Skeletal muscle satellite cell (primary cell): ENCODE data around the gene KLHL3.

Experiments
- H3K27me3 ChIP-seq: 2 replicates; pipeline ENCODE4 v1.7.0; 2013; ENCODE audit warnings: low read length; ENCODE audit not compliant: control insufficient read depth, insufficient read depth
- H3K36me3 ChIP-seq: 2 replicates; pipeline ENCODE4 v1.7.0; 2013; ENCODE audit warnings: mild to moderate bottlenecking, control low read depth, low read length; ENCODE audit not compliant: insufficient read depth
- H3K4me1 ChIP-seq: 2 replicates; pipeline ENCODE4 v1.7.0; 2013; ENCODE audit warnings: low read length; ENCODE audit not compliant: control insufficient read depth, insufficient read depth
- H3K4me2 ChIP-seq: 2 replicates; pipeline ENCODE4 v1.7.0; 2013; ENCODE audit warnings: mild to moderate bottlenecking, low read length
- H3K4me3 ChIP-seq: 2 replicates; pipeline ENCODE4 v1.7.0; 2013; ENCODE audit warnings: low read length
- H3K9ac ChIP-seq: 2 replicates; pipeline ENCODE4 v1.7.0; 2013; ENCODE audit warnings: mild to moderate bottlenecking, low read depth, low read length, moderate library complexity
- H3K9me3 ChIP-seq: replicated peaks from 2 replicates; pipeline ENCODE4 v1.7.0; 2013; ENCODE audit warnings: mild to moderate bottlenecking, control low read depth, low read length

The KLHL3 gene

GRCh38 chr5:137603356-137603755, 132.5 kb downstream of the KLHL3 start:
- H3K9ac ChIP-seq: no peak overlapping the region
- peaks cover 49% of the 10 kb centered on the region for H3K27me3 ChIP-seq
- H3K4me2 ChIP-seq: no peak overlapping the region
- H3K4me3 ChIP-seq: no peak overlapping the region
- H3K9me3 ChIP-seq: no peaks in the 10 kb centered on the region
- no peaks in the 10 kb centered on the region for H3K36me3 ChIP-seq
- H3K4me1 ChIP-seq: peaks cover 8% of the 10 kb centered on the region

GRCh38 chr5:137602721-137603273, 133.1 kb downstream of the KLHL3 start:
- peaks cover 55% of the 10 kb centered on the region for H3K27me3 ChIP-seq
- H3K4me2 ChIP-seq: no peak overlapping the region
- H3K9ac ChIP-seq: no peak overlapping the region
- no peak overlapping the region for H3K4me3 ChIP-seq
- no peaks in the 10 kb centered on the region for H3K9me3 ChIP-seq
- no peaks in the 10 kb centered on the region for H3K36me3 ChIP-seq
- H3K4me1 ChIP-seq: peaks cover 7% of the 10 kb centered on the region

- peaks cover 72% of the 10 kb centered on the region for H3K27me3 ChIP-seq
- H3K36me3 ChIP-seq: no peaks in the 10 kb centered on the region
- H3K4me1 ChIP-seq: peaks cover 7% of the 10 kb centered on the region
- H3K9ac ChIP-seq: no peak overlapping the region
- H3K4me2 ChIP-seq: no peak overlapping the region
- no peak overlapping the region for H3K4me3 ChIP-seq
- H3K9me3 ChIP-seq: no peaks in the 10 kb centered on the region
Observed at GRCh38 chr5:137600721-137601360, 135.0 kb downstream of the KLHL3 start.

GRCh38 chr5:137599457-137599856, 136.4 kb downstream of the KLHL3 start:
- no peaks in the 10 kb centered on the region for H3K36me3 ChIP-seq
- no peak overlapping the region for H3K4me2 ChIP-seq
- no peaks in the 10 kb centered on the region for H3K9me3 ChIP-seq
- no peak overlapping the region for H3K4me3 ChIP-seq
- H3K27me3 ChIP-seq: peaks cover 79% of the 10 kb centered on the region
- no peak overlapping the region for H3K9ac ChIP-seq
- no peaks in the 10 kb centered on the region for H3K4me1 ChIP-seq

GRCh38 chr5:137598399-137598798, 137.5 kb downstream of the KLHL3 start:
- Histone ChIP-seq H3K4me1 (no peaks in the 10 kb centered on the region), H3K36me3 (no peaks in the 10 kb centered on the region), H3K4me3 (no peak overlapping the region), H3K4me2 (no peak overlapping the region), H3K9ac (no peak overlapping the region), H3K9me3 (no peaks in the 10 kb centered on the region), H3K27me3 (peaks cover 83% of the 10 kb centered on the region)

- H3K9me3 ChIP-seq: no peaks in the 10 kb centered on the region
- peaks cover 84% of the 10 kb centered on the region for H3K27me3 ChIP-seq
- no peaks in the 10 kb centered on the region for H3K4me1 ChIP-seq
- no peaks in the 10 kb centered on the region for H3K36me3 ChIP-seq
- no peak overlapping the region for H3K4me2 ChIP-seq
- H3K9ac ChIP-seq: no peak overlapping the region
- H3K4me3 ChIP-seq: no peak overlapping the region
Observed at GRCh38 chr5:137596941-137597340, 138.9 kb downstream of the KLHL3 start.

GRCh38 chr5:137595396-137596079, 140.4 kb downstream of the KLHL3 start:
- Histone ChIP-seq H3K4me1 (no peaks in the 10 kb centered on the region), H3K4me3 (no peak overlapping the region), H3K9me3 (no peaks in the 10 kb centered on the region), H3K9ac (no peak overlapping the region), H3K36me3 (no peaks in the 10 kb centered on the region), H3K4me2 (no peak overlapping the region), H3K27me3 (peaks cover 75% of the 10 kb centered on the region)

GRCh38 chr5:137594717-137595116, 141.2 kb downstream of the KLHL3 start:
- Histone ChIP-seq H3K9ac (no peak overlapping the region), H3K36me3 (no peaks in the 10 kb centered on the region), H3K4me2 (no peak overlapping the region), H3K9me3 (no peaks in the 10 kb centered on the region), H3K4me1 (no peaks in the 10 kb centered on the region), H3K27me3 (peaks cover 74% of the 10 kb centered on the region), H3K4me3 (no peak overlapping the region)

GRCh38 chr5:137592317-137592716, 143.6 kb downstream of the KLHL3 start:
- Histone ChIP-seq H3K4me3 (no peak overlapping the region), H3K27me3 (peaks cover 75% of the 10 kb centered on the region), H3K36me3 (no peaks in the 10 kb centered on the region), H3K9me3 (no peaks in the 10 kb centered on the region), H3K9ac (no peak overlapping the region), H3K4me1 (no peaks in the 10 kb centered on the region), H3K4me2 (no peak overlapping the region)

GRCh38 chr5:137589185-137589584, 146.7 kb downstream of the KLHL3 start:
- H3K4me2 ChIP-seq: no peak overlapping the region
- H3K36me3 ChIP-seq: no peaks in the 10 kb centered on the region
- H3K9me3 ChIP-seq: no peaks in the 10 kb centered on the region
- H3K4me3 ChIP-seq: no peak overlapping the region
- H3K27me3 ChIP-seq: peaks cover 63% of the 10 kb centered on the region
- no peaks in the 10 kb centered on the region for H3K4me1 ChIP-seq
- H3K9ac ChIP-seq: no peak overlapping the region

- no peaks in the 10 kb centered on the region for H3K9me3 ChIP-seq
- H3K4me3 ChIP-seq: no peak overlapping the region
- H3K27me3 ChIP-seq: peaks cover 52% of the 10 kb centered on the region
- H3K4me2 ChIP-seq: no peak overlapping the region
- peaks cover 1% of the 10 kb centered on the region for H3K4me1 ChIP-seq
- no peak overlapping the region for H3K9ac ChIP-seq
- H3K36me3 ChIP-seq: no peaks in the 10 kb centered on the region
Observed at GRCh38 chr5:137587919-137588318, 148.0 kb downstream of the KLHL3 start.

- no peaks in the 10 kb centered on the region for H3K36me3 ChIP-seq
Observed at GRCh38 chr5:137584262-137584661, 151.6 kb downstream of the KLHL3 start.

More at GRCh38 chr5:137584262-137584661, 151.6 kb downstream of the KLHL3 start:
- Histone ChIP-seq H3K4me1 (peaks cover 19% of the 10 kb centered on the region), H3K27me3 (peaks cover 37% of the 10 kb centered on the region), H3K9me3 (no peaks in the 10 kb centered on the region), H3K4me2 (no peak overlapping the region), H3K4me3 (no peak overlapping the region), H3K9ac (no peak overlapping the region)
